Vagina (tissue), 2 donors: ENCODE data around the gene SLITRK5. TPM values are rescaled to one million over a fixed set of nuclear protein-coding genes. Genes with fewer than 3 reads are reported as not detected.

Experiments used
- DNase-seq, 2 donors: peaks; one replicate each; pipeline ENCODE4 v3.0.0-alpha.2; 2017; ENCODE audit errors: extremely low spot score in 2 of 2
- H3K27ac ChIP-seq: fragments of 200-600 bp; sonication (generic); one replicate; pipeline ENCODE4 v1.5.1; 2019
- H3K27me3 ChIP-seq: fragments of 200-600 bp; sonication (generic); one replicate; pipeline ENCODE4 v1.5.1; 2019
- H3K36me3 ChIP-seq, 2 donors: fragments of 200-600 bp; sonication (generic); one replicate each; pipeline ENCODE4 v1.5.1; 2017 to 2019
- H3K4me1 ChIP-seq: fragments of 200-600 bp; sonication (generic); one replicate; pipeline ENCODE4 v1.5.1; 2019
- H3K4me3 ChIP-seq, 2 donors: fragments of 200-600 bp; sonication (generic); 1 replicate in 1 of 2; 2 replicates in 1 of 2; pipeline ENCODE4 v1.5.1; 2016 to 2019
- H3K9me3 ChIP-seq: fragments of 200-600 bp; sonication (generic); one replicate; pipeline ENCODE4 v1.5.1; 2019
- POLR2A ChIP-seq, 2 donors: fragments of 450-650 bp; IDR thresholded peaks; one replicate each; pipeline ENCODE4 v1.6.1; 2017; ENCODE audit warnings: antibody characterized with exemption in 2 of 2, mild to moderate bottlenecking in 2 of 2, moderate library complexity in 2 of 2
- POLR2AphosphoS5 ChIP-seq, 2 donors: sonication (generic); formaldehyde crosslinking; IDR thresholded peaks; one replicate each; pipeline ENCODE4 v1.9.0; 2017; ENCODE audit warnings: antibody characterized with exemption in 2 of 2, mild to moderate bottlenecking in 2 of 2, low read depth in 1 of 2; ENCODE audit not compliant: insufficient read depth in 1 of 2
- intact Hi-C: fragments of 100-400 bp; cut with DNase I; formaldehyde crosslinking; loops from one replicate; pipeline ENCODE4 v1.15.1; 2023
- total RNA-seq: library from RNA; depleted of rRNA; stranded (reverse); fragments of >200 nt; gene quantifications from one replicate; pipeline ENCODE4 v1.2.3, GENCODE V29; 2016
- TF ChIP-seq, protein P1 (sequence below), 3 experiments: fragments of 450-650 bp in 2 of 3; fragments of 200-600 bp in 1 of 3; sonication (generic) in 1 of 3; IDR thresholded peaks; one replicate each; pipeline ENCODE4 v1.5.1; 2017 to 2019; ENCODE audit warnings: antibody characterized with exemption in 3 of 3, mild to moderate bottlenecking in 2 of 3, moderate library complexity in 2 of 3

Gene SLITRK5
- total RNA-seq, 1 donor from 2014 or later = 0.74 TPM

- H3K9me3 ChIP-seq = no peaks in the 10 kb centered on the region
- intact Hi-C loops = no loop called here
- no peak overlapping the region for H3K4me3 ChIP-seq
- H3K4me1 ChIP-seq = peaks cover 51% of the 10 kb centered on the region
- TF ChIP-seq POLR2A (IDR thresholded peaks at IDR 0.05) (no peak), POLR2AphosphoS5 (IDR thresholded peaks at IDR 0.05; ENCODE audit: insufficient read depth in 1 of 2, low read depth in 1 of 2) (no peak)
- TF ChIP-seq, protein P1, sequence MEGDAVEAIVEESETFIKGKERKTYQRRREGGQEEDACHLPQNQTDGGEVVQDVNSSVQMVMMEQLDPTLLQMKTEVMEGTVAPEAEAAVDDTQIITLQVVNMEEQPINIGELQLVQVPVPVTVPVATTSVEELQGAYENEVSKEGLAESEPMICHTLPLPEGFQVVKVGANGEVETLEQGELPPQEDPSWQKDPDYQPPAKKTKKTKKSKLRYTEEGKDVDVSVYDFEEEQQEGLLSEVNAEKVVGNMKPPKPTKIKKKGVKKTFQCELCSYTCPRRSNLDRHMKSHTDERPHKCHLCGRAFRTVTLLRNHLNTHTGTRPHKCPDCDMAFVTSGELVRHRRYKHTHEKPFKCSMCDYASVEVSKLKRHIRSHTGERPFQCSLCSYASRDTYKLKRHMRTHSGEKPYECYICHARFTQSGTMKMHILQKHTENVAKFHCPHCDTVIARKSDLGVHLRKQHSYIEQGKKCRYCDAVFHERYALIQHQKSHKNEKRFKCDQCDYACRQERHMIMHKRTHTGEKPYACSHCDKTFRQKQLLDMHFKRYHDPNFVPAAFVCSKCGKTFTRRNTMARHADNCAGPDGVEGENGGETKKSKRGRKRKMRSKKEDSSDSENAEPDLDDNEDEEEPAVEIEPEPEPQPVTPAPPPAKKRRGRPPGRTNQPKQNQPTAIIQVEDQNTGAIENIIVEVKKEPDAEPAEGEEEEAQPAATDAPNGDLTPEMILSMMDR (IDR thresholded peaks at IDR 0.05) = no peak
- DNase-seq = no peak
- no peaks in the 10 kb centered on the region for H3K27me3 ChIP-seq
- no peak overlapping the region for H3K27ac ChIP-seq
- no peaks in the 10 kb centered on the region for H3K36me3 ChIP-seq
Observed at GRCh38 chr13:87674247-87674738, 3.1 kb downstream of the SLITRK5 start.

DNA sequence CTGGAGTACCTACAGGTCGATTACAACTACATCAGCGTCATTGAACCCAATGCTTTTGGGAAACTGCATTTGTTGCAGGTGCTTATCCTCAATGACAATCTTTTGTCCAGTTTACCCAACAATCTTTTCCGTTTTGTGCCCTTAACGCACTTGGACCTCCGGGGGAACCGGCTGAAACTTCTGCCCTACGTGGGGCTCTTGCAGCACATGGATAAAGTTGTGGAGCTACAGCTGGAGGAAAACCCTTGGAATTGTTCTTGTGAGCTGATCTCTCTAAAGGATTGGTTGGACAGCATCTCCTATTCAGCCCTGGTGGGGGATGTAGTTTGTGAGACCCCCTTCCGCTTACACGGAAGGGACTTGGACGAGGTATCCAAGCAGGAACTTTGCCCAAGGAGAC, 4.7 kb downstream of the SLITRK5 start:
- Histone ChIP-seq H3K27me3 (no peaks in the 10 kb centered on the region), H3K9me3 (no peaks in the 10 kb centered on the region), H3K36me3 (no peaks in the 10 kb centered on the region), H3K27ac (no peak overlapping the region), H3K4me1 (peaks cover 48% of the 10 kb centered on the region), H3K4me3 (no peak overlapping the region)
- DNase-seq = no peak
- intact Hi-C loops = no loop called here
- no peak for TF ChIP-seq POLR2AphosphoS5 (IDR thresholded peaks at IDR 0.05; ENCODE audit: insufficient read depth in 1 of 2, low read depth in 1 of 2)
- TF ChIP-seq, protein P1 (IDR thresholded peaks at IDR 0.05) = no peak
- TF ChIP-seq POLR2A (IDR thresholded peaks at IDR 0.05) = no peak

DNA sequence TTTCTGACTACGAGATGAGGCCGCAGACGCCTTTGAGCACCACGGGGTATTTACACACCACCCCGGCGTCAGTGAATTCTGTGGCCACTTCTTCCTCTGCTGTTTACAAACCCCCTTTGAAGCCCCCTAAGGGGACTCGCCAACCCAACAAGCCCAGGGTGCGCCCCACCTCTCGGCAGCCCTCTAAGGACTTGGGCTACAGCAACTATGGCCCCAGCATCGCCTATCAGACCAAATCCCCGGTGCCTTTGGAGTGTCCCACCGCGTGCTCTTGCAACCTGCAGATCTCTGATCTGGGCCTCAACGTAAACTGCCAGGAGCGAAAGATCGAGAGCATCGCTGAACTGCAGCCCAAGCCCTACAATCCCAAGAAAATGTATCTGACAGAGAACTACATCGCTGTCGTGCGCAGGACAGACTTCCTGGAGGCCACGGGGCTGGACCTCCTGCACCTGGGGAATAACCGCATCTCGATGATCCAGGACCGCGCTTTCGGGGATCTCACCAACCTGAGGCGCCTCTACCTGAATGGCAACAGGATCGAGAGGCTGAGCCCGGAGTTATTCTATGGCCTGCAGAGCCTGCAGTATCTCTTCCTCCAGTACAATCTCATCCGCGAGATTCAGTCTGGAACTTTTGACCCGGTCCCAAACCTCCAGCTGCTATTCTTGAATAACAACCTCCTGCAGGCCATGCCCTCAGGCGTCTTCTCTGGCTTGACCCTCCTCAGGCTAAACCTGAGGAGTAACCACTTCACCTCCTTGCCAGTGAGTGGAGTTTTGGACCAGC, 5.3 kb downstream of the SLITRK5 start:
- H3K36me3 ChIP-seq = no peaks in the 10 kb centered on the region
- H3K27ac ChIP-seq = no peak overlapping the region
- no peak for TF ChIP-seq POLR2AphosphoS5 (IDR thresholded peaks at IDR 0.05; ENCODE audit: insufficient read depth in 1 of 2, low read depth in 1 of 2)
- no peak for TF ChIP-seq POLR2A (IDR thresholded peaks at IDR 0.05)
- TF ChIP-seq, protein P1 (IDR thresholded peaks at IDR 0.05) = no peak
- intact Hi-C loops = no loop called here
- H3K4me1 ChIP-seq = peaks cover 42% of the 10 kb centered on the region
- H3K27me3 ChIP-seq = no peaks in the 10 kb centered on the region
- H3K4me3 ChIP-seq = no peak overlapping the region
- DNase-seq = no peak
- no peaks in the 10 kb centered on the region for H3K9me3 ChIP-seq

DNA sequence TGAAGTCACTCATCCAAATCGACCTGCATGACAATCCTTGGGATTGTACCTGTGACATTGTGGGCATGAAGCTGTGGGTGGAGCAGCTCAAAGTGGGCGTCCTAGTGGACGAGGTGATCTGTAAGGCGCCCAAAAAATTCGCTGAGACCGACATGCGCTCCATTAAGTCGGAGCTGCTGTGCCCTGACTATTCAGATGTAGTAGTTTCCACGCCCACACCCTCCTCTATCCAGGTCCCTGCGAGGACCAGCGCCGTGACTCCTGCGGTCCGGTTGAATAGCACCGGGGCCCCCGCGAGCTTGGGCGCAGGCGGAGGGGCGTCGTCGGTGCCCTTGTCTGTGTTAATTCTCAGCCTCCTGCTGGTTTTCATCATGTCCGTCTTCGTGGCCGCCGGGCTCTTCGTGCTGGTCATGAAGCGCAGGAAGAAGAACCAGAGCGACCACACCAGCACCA, 5.9 kb downstream of the SLITRK5 start:
- Histone ChIP-seq H3K4me1 (peaks cover 36% of the 10 kb centered on the region), H3K27me3 (no peaks in the 10 kb centered on the region), H3K9me3 (no peaks in the 10 kb centered on the region), H3K27ac (no peak overlapping the region), H3K36me3 (no peaks in the 10 kb centered on the region), H3K4me3 (peak overlapping the region; percentile 34 to 35)
- TF ChIP-seq, protein P1 (IDR thresholded peaks at IDR 0.05) = no peak
- TF ChIP-seq POLR2AphosphoS5 (IDR thresholded peaks at IDR 0.05; ENCODE audit: insufficient read depth in 1 of 2, low read depth in 1 of 2) (no peak), POLR2A (IDR thresholded peaks at IDR 0.05) (no peak)
- DNase-seq = peak in 1 of 2 donors; percentile 77
- intact Hi-C loops = no loop called here
